ENCODE measurements around the gene CHST11. TPM values are rescaled to one million over a fixed set of nuclear protein-coding genes. Genes with fewer than 3 reads are reported as not detected.

CHST11 gene
- total RNA-seq, 2 donors from 2014 or later = 7.8 to 11.9 TPM

- H3K36me3 ChIP-seq = no peaks in the 10 kb centered on the region
- TF ChIP-seq CTCF (IDR thresholded peaks at IDR 0.05) = no peak
- no peaks in the 10 kb centered on the region for H3K27me3 ChIP-seq
- no peak overlapping the region for H3K27ac ChIP-seq
- no peaks in the 10 kb centered on the region for H3K9me3 ChIP-seq
- no peak for DNase-seq (ENCODE audit: low spot score)
- peaks cover 0 to 19% of the 10 kb centered on the region in 2 donors for H3K4me1 ChIP-seq
- no peak overlapping the region for H3K4me3 ChIP-seq
Observed at GRCh38 chr12:104575442-104576186, 118.9 kb downstream of the CHST11 start.

- no peak for TF ChIP-seq CTCF (IDR thresholded peaks at IDR 0.05)
- peaks cover 0 to 19% of the 10 kb centered on the region in 2 donors for H3K4me1 ChIP-seq
- no peak for DNase-seq (ENCODE audit: low spot score)
- H3K27ac ChIP-seq = no peak overlapping the region
- H3K27me3 ChIP-seq = no peaks in the 10 kb centered on the region
- H3K36me3 ChIP-seq = no peaks in the 10 kb centered on the region
- H3K9me3 ChIP-seq = no peaks in the 10 kb centered on the region
- H3K4me3 ChIP-seq = no peak overlapping the region
Observed at GRCh38 chr12:104576187-104576778, 119.5 kb downstream of the CHST11 start.

- Histone ChIP-seq H3K27ac (no peak overlapping the region), H3K36me3 (no peaks in the 10 kb centered on the region), H3K9me3 (no peaks in the 10 kb centered on the region), H3K4me1 (peaks cover 0 to 19% of the 10 kb centered on the region in 2 donors), H3K27me3 (no peaks in the 10 kb centered on the region), H3K4me3 (no peak overlapping the region)
- no peak for TF ChIP-seq CTCF (IDR thresholded peaks at IDR 0.05)
- DNase-seq (ENCODE audit: low spot score) = no peak
Observed at GRCh38 chr12:104576980-104577580, 120.3 kb downstream of the CHST11 start.

- Histone ChIP-seq H3K4me1 (peaks cover 0 to 19% of the 10 kb centered on the region in 2 donors), H3K36me3 (no peaks in the 10 kb centered on the region), H3K4me3 (no peak overlapping the region), H3K27ac (peak overlapping the region in 1 of 2 donors; percentile 6), H3K27me3 (no peaks in the 10 kb centered on the region), H3K9me3 (no peaks in the 10 kb centered on the region)
- TF ChIP-seq CTCF (IDR thresholded peaks at IDR 0.05) = no peak
- no peak for DNase-seq (ENCODE audit: low spot score)
Observed at GRCh38 chr12:104577581-104577981, 120.8 kb downstream of the CHST11 start.

- Histone ChIP-seq H3K27ac (peak overlapping the region; percentile 6 to 58), H3K9me3 (no peaks in the 10 kb centered on the region), H3K4me1 (peaks cover 0 to 19% of the 10 kb centered on the region in 2 donors), H3K27me3 (no peaks in the 10 kb centered on the region), H3K4me3 (no peak overlapping the region), H3K36me3 (no peaks in the 10 kb centered on the region)
- TF ChIP-seq CTCF (IDR thresholded peaks at IDR 0.05) = no peak
- DNase-seq (ENCODE audit: low spot score) = no peak
Observed at GRCh38 chr12:104578453-104578852, 121.7 kb downstream of the CHST11 start.

Measured in right atrium auricular region (tissue), 2 donors.